Measurements from ENCODE around the gene STK38L. TPM values are rescaled to one million over a fixed set of nuclear protein-coding genes. Genes with fewer than 3 reads are reported as not detected.

STK38L gene
- total and polyA plus RNA-seq, 7 donors: 16.8 to 86.2 (median 67.3) TPM

DNA sequence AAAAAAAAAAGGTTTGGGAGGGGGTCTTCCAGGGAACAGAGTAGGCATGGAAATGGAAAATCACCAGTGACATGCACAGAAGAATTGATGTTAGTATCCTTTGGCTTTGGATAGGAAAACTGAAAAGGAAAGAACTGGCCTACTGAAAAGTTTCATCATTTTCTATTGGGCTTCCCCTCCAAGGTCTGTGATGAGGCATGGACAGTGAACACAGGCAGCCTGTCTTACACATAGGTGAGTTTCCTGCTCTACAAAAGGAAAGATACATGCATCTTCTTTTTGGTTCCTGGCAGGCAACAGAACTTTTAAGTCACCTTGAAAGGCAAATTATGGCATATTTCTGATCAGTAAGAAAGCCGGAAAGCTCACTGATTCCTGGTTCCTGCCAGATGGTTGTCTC lies 94.4 kb downstream of the STK38L start:
- Histone ChIP-seq H3K27ac (no peak overlapping the region), H3K4me1 (peaks cover 0 to 9% (median 3%) of the 10 kb centered on the region in 4 donors), H3K4me3 (no peak overlapping the region), H3K9me3 (no peaks in the 10 kb centered on the region), H3K27me3 (no peaks in the 10 kb centered on the region), H3K36me3 (no peaks in the 10 kb centered on the region)
- intact Hi-C loops (cut with DNase I): no loop called here
- DNase-seq: no peak
- TF ChIP-seq EP300 (IDR thresholded peaks at IDR 0.05): no peak
- TF ChIP-seq POLR2A (IDR thresholded peaks at IDR 0.05): no peak
- TF ChIP-seq, protein P1, sequence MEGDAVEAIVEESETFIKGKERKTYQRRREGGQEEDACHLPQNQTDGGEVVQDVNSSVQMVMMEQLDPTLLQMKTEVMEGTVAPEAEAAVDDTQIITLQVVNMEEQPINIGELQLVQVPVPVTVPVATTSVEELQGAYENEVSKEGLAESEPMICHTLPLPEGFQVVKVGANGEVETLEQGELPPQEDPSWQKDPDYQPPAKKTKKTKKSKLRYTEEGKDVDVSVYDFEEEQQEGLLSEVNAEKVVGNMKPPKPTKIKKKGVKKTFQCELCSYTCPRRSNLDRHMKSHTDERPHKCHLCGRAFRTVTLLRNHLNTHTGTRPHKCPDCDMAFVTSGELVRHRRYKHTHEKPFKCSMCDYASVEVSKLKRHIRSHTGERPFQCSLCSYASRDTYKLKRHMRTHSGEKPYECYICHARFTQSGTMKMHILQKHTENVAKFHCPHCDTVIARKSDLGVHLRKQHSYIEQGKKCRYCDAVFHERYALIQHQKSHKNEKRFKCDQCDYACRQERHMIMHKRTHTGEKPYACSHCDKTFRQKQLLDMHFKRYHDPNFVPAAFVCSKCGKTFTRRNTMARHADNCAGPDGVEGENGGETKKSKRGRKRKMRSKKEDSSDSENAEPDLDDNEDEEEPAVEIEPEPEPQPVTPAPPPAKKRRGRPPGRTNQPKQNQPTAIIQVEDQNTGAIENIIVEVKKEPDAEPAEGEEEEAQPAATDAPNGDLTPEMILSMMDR (IDR thresholded peaks at IDR 0.05): no peak
- no peak for TF ChIP-seq POLR2AphosphoS5 (IDR thresholded peaks at IDR 0.05)
- WGBS, 2 donors: 96 to 100% methylated on average over 1 of the region's 1 CpG

DNA sequence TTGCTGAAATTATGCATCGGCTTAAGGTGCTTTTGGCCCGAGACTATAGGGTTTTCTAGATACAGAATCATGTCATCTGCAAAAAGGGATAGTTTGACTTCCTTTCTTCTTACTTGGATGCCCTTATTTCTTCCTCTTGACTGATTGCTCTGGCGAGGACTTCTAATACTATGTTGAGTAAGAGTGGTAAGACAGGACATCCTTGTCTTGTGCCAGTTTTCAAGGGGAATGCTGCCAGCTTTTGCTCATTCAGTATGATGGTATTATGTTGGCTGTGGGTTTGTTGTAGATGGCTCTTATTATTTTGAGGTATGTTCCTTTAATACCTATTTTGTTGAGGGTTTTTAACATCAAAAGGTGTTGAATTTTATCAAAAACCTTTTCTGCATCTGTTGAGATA lies 96.9 kb downstream of the STK38L start:
- intact Hi-C loops (cut with DNase I): no loop called here

DNA sequence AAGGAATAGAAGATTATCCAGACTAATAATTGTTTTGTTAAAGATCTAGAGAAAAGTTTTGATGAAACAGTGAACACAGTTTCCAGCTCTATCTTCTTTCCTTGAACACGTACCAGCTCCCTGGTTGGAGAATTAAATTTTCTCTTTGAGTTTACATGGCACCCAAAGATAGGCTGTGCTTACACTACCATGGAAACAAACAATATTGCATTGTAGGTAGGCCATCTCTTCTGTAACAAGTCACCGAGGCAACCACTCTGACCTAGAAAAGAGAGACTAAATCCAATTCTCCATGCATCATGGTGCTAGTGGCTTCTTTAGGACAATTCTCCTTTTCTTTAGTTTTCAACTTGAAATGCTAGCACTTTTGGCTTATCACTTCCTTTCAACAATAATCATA lies 98.5 kb downstream of the STK38L start:
- Histone ChIP-seq H3K4me3 (no peak overlapping the region), H3K4me1 (peaks cover 0 to 9% (median 0%) of the 10 kb centered on the region in 4 donors), H3K36me3 (no peaks in the 10 kb centered on the region), H3K27me3 (no peaks in the 10 kb centered on the region), H3K9me3 (no peaks in the 10 kb centered on the region), H3K27ac (no peak overlapping the region)
- TF ChIP-seq POLR2A (IDR thresholded peaks at IDR 0.05) (no peak), POLR2AphosphoS5 (IDR thresholded peaks at IDR 0.05) (no peak), EP300 (IDR thresholded peaks at IDR 0.05) (no peak)
- TF ChIP-seq, protein P1 (IDR thresholded peaks at IDR 0.05): no peak
- WGBS, 2 donors: 95 to 97% methylated on average over 2 of the region's 2 CpGs
- no peak for DNase-seq
- intact Hi-C loops (cut with DNase I): no loop called here

More for the DNA sequence above, 96.9 kb downstream of the STK38L start:
- Histone ChIP-seq H3K4me3 (no peak overlapping the region), H3K27ac (no peak overlapping the region), H3K36me3 (no peaks in the 10 kb centered on the region), H3K9me3 (no peaks in the 10 kb centered on the region), H3K27me3 (no peaks in the 10 kb centered on the region), H3K4me1 (peaks cover 0 to 9% (median 0%) of the 10 kb centered on the region in 4 donors)
- DNase-seq: no peak
- TF ChIP-seq EP300 (IDR thresholded peaks at IDR 0.05) (no peak), POLR2A (IDR thresholded peaks at IDR 0.05) (no peak), POLR2AphosphoS5 (IDR thresholded peaks at IDR 0.05) (no peak)
- TF ChIP-seq, protein P1 (IDR thresholded peaks at IDR 0.05): no peak
- 92 to 93% methylated on average over 3 of the region's 3 CpGs for WGBS, 2 donors

DNA sequence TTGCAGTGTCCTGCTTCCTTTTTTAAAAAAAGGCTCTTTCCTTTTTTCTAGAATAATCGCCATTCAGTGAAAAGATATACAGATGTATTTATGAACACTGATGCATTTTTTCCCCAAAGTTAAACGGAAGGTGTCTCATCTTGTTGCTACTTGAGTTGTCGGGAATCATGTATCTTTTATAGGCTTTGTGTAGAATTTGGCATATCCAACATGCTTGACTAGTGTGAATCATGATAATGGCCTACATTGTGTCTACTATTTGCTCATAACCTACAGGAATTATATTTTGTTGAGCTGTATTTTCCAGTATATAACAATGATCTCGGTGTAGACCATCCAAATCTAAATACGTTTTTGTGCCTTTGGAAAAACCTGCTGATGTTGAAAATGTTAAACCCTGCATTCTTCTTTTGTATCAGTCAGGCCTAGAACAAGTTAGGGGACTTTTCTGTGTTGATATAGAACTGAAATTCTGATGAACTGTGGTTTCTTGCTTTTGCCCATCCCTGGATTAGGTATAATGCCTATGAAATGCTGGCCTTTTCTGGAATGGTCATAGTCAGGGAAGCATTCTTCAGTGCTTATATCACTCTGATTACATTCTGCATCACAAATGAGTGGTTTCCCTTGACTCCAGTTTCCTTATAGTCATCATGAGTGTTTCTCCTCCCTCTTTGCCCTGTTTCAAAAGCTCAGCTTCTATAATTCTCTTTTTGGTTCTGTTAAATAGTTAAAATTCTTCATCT lies 99.3 kb downstream of the STK38L start:
- H3K36me3 ChIP-seq: no peaks in the 10 kb centered on the region
- no peaks in the 10 kb centered on the region for H3K27me3 ChIP-seq
- TF ChIP-seq POLR2AphosphoS5 (IDR thresholded peaks at IDR 0.05) (no peak), POLR2A (IDR thresholded peaks at IDR 0.05) (no peak), EP300 (IDR thresholded peaks at IDR 0.05) (no peak)
- TF ChIP-seq, protein P1 (IDR thresholded peaks at IDR 0.05): no peak
- peak overlapping the region in 1 of 4 donors; percentile 6 for H3K27ac ChIP-seq
- intact Hi-C loops (cut with DNase I): no loop called here
- H3K4me3 ChIP-seq: no peak overlapping the region
- no peaks in the 10 kb centered on the region for H3K9me3 ChIP-seq
- DNase-seq: no peak
- WGBS, 2 donors: 88 to 89% methylated on average over 5 of the region's 5 CpGs
- H3K4me1 ChIP-seq: peaks cover 0 to 9% (median 0%) of the 10 kb centered on the region in 4 donors
